KOPT-K1 (cell line): Measurements from ENCODE around the gene SCN2B.

ENCODE experiments used
- H3K27ac ChIP-seq: fragments of 200-600 bp; sonication (generic); 2 replicates; pipeline ENCODE4 v1.5.1; 2016; ENCODE audit warnings: antibody characterized with exemption, mild to moderate bottlenecking, low read depth, low read length; ENCODE audit not compliant: poor library complexity, severe bottlenecking
- H3K36me3 ChIP-seq: fragments of 200-600 bp; sonication (generic); 2 replicates; pipeline ENCODE4 v1.5.1; 2017; ENCODE audit warnings: antibody characterized with exemption, mild to moderate bottlenecking, low read length, moderate library complexity; ENCODE audit not compliant: insufficient read depth
- H3K9me3 ChIP-seq: fragments of 200-600 bp; sonication (generic); 2 replicates; pipeline ENCODE4 v1.5.1; 2017; ENCODE audit warnings: antibody characterized with exemption, low read length, mild to moderate bottlenecking; ENCODE audit not compliant: insufficient read depth, poor library complexity, severe bottlenecking

SCN2B gene, protein sequence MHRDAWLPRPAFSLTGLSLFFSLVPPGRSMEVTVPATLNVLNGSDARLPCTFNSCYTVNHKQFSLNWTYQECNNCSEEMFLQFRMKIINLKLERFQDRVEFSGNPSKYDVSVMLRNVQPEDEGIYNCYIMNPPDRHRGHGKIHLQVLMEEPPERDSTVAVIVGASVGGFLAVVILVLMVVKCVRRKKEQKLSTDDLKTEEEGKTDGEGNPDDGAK

DNA sequence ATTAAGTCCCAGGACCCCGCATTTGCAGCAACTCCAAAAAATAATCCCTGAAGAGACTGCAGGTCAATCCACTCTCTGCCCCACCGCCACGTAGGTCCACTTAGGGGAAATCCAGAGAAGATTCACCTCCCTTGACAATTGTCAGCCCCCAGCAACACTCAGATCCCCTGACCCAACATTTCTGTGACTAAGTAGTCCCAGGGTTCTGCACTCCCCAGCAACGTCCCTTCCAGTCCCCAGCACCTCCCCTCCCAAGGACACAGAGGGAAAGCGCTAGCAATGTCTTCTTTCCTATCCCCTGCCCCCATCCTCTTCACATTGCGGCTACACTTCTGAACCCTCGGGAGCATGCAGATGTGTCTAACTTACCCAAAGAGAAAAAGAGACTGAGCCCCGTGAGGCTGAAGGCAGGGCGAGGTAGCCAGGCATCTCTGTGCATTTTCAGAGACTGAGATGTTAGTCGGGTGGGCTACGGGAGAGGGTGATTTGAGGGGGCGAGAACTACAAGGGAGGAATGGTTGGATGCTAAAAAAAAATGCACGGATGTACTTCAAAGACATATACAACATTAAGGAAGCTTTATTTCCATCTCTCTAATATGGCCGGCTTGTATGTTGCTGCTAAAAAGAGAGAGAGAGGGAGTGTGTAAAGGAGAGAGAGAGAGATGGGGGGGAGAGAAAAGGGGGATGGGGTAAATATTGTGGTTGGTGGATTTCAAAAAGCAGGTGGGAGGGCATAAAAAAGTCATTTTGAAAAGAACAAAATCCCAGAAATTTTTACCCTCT lies at the start of gene SCN2B:
TSS of gene SCN2B (minus strand) at position 647 of the 785 bp plus-strand sequence. CDS start at position 439, 208 bp downstream.
- Histone ChIP-seq H3K9me3 (no peaks in the 10 kb centered on the region), H3K36me3 (no peaks in the 10 kb centered on the region), H3K27ac (no peak within 1 kb of the TSS)

DNA sequence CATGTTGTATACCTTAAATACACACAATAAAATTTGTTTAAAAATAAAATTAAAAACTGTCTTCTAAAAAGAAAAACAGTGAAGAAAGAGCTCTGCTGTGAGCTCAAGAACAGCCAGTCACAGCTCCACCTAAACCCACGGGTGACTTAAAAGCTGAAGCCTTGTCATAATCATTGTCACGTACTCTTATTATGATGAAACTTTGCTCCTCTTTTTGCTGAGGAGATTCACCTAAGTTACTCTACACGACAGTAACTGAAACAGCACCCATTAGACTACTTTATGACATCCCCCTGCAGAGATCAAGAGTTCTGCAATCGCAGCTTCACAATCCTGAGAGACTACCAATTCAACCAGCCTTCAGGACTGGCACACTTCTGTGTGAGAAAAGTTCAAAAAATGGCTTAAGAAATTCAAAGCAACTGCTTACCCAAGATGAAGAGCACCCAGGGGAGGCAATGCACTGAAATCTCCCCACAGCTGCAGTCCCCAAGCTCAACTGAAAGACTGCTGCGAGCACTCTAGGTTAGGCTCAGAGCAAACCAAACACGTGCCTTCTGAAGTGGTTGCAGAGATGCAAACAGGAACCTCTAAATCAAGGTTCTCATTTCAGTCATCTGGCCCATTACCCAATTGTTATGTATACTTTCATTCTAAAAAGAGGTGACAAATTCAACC lies 48.2 kb upstream of the SCN2B start, which contains the start of gene JAML:
TSS of gene JAML (minus strand) at position 501 of the 678 bp plus-strand sequence. CDS start 10,145 bp downstream, outside the sequence.
- no peaks in the 10 kb centered on the region for H3K36me3 ChIP-seq
- H3K9me3 ChIP-seq = no peaks in the 10 kb centered on the region
- H3K27ac ChIP-seq = peak within 1 kb of the TSS; percentile 59

DNA sequence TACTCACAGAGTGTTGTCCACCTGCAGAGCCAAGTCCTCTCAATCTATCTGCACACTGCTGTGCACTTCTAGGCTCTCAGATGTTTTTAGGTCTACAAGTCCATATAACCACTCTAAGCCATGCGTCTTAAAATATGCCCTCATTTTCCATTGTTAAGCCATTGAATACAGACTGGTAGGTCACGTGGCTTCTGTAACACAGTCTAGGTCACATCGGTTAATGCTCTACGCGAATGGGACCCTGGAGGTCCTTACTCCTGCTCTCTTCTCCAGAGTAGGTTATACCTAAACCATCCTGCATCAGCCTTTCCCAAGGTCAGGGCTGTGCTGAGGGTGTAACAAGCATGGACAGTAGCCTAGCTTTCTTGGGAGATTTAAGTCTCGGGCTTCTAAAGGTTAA lies 47.6 kb upstream of the SCN2B start:
- Histone ChIP-seq H3K9me3 (no peaks in the 10 kb centered on the region), H3K27ac (peak overlapping the region; percentile 59), H3K36me3 (no peaks in the 10 kb centered on the region)

DNA sequence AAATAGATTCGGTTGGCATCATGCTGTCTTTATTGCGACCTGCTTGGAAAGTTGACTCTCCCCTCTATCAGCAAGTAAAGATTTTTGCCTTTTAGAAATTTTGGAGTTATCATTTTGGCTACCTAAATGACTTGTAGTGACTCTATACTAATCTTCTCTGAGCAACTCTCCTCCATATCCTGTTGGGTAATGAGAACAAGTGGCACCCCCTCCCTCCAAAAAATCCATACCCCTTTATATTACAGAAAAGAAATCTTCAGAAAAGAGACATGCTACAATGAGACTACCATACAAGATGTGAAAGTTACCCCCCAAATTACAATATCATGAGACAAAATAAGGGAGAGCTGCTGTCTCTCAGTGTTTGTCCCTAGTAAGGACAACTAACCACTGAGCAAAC lies 47.1 kb upstream of the SCN2B start:
- Histone ChIP-seq H3K36me3 (no peaks in the 10 kb centered on the region), H3K9me3 (no peaks in the 10 kb centered on the region), H3K27ac (no peak overlapping the region)

DNA sequence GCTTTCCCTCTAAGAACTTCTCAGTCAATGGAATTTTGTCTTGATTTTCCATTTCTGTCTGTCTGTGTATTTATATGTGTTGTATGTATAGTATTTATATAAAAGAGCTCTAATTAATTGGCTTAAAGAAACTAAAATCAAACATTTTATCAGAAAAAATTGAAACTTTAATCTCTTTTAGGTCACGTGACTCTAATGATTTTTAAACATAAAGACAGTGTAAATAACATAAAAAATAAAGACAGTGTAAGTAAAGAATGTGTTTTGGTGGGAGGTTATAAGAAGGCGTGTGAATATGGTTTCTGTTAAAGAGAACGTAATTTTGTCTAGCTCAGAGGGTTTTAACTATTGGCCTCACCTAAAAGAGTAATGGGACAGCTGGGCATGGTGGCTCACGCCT lies 46.0 kb upstream of the SCN2B start:
- H3K9me3 ChIP-seq = no peaks in the 10 kb centered on the region
- no peak overlapping the region for H3K27ac ChIP-seq
- no peaks in the 10 kb centered on the region for H3K36me3 ChIP-seq

DNA sequence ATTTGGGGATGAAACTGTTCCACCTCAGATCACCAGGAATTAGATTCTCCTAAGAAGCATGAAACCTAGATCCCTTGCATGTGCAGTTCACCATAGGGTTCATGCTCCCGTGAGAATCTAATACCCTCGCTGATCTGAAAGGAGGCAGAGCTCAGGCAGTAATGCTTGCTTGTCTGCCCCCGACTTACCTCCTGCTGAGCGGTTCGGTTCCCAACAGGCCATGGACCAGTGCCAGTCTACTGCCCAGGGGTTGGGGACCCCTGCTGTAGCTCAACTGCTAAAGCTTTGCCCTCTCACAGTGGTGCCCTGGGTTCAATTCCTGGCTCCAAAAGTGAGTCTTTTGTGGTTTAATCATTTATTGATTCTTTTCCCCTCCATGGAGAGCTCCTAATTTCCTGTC lies 45.0 kb upstream of the SCN2B start:
- H3K36me3 ChIP-seq = no peaks in the 10 kb centered on the region

DNA sequence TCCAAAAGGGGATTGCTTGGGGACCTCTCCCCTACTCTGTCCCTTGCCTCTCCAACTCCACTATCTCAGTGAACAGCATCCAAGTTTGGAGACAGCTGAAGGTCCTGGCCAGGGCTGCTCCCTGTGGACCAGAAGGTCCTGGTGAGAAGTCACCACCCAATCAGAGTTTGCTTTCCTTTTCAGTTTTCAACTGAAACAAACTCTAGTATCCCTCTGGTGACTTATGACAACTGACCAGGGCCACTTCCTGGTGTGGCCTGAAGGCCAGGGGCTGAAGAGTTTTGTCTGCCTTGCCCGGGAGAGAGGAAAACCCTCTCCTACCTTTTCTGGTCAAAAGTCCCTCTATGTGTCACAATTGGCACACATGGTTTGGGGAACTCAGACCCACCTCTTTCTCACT lies 43.3 kb upstream of the SCN2B start:
- Histone ChIP-seq H3K27ac (no peak overlapping the region), H3K36me3 (no peaks in the 10 kb centered on the region), H3K9me3 (no peaks in the 10 kb centered on the region)

More for the DNA sequence above, 45.0 kb upstream of the SCN2B start:
- no peaks in the 10 kb centered on the region for H3K9me3 ChIP-seq
- H3K27ac ChIP-seq = no peak overlapping the region

DNA sequence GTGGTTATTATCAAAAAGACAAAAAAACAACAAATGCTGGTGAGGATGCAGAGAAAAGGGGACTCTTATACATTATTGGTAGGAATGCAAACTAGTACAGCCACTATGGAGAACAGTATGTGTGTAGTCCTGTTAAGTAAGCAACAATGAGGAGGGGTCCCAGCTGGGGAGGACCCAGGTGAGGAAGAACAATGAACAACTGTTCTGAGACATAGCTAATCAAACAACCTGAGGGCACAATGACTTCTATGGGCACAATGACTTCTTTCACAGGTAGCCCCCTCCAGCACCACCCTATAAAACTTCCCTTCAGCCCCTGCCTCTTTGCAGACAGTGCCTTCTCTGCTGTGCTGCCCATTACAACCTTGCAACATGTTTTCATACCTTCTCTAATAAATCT lies 42.8 kb upstream of the SCN2B start:
- no peaks in the 10 kb centered on the region for H3K9me3 ChIP-seq
- H3K36me3 ChIP-seq = no peaks in the 10 kb centered on the region
- no peak overlapping the region for H3K27ac ChIP-seq

DNA sequence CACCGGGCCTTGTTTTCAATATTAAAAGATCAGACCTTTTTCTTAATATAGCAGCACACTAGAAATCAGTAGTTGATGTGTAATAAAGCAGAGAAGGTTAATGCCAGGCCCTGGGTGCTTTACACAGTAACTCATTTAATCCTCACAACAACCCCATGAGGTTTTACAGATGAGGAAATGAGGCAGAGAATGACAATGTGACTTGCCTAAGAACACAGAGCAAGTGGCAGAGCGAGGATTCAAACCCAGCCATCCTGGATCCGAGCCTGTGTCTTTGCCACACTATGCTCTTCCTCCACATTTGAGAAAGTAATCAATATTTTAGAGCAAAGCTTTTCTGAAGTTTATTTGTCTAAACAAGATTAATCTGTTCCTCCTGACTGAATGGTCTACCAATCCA lies 41.1 kb upstream of the SCN2B start:
- Histone ChIP-seq H3K36me3 (no peaks in the 10 kb centered on the region), H3K9me3 (no peaks in the 10 kb centered on the region), H3K27ac (no peak overlapping the region)

DNA sequence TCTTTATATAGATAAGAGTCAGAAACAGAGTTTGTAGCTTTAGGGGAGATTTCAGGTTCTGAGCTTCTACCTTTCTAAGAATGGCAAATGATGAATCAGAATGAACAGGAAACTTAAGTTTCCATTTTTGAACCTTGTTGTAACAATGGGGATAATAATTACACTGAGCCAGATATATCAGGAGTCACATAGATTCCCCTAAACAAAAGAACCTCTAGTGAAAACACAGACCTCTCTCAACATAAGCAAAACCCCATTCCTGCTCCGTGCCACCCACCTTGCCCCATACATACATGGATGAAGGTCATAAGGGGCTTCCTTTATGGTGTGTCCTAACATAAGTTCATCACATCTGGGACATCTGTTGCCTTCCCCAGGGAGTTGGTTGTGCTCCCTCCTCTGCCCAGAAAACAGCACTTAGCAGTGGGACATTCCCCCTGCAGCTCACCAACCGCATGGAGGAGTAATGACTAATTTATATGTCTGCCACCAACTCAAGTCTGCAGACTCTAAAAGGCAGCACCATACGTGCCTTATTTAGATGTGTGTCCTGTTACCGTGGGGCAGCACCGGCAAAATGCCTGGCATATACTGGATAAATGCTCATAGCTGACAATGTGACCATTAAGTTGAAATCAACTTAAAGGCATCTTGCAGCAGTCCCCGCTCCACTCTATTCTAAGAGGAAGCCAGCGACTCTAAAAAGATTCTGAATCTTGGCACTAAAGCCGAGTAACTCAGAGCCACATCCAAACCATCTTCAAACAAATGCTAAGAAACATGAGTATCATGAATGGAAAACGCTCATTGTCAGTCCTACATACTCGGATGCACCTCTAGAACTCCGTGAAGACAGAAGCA lies 40.4 kb upstream of the SCN2B start:
- no peaks in the 10 kb centered on the region for H3K36me3 ChIP-seq
- no peaks in the 10 kb centered on the region for H3K9me3 ChIP-seq
- no peak overlapping the region for H3K27ac ChIP-seq

DNA sequence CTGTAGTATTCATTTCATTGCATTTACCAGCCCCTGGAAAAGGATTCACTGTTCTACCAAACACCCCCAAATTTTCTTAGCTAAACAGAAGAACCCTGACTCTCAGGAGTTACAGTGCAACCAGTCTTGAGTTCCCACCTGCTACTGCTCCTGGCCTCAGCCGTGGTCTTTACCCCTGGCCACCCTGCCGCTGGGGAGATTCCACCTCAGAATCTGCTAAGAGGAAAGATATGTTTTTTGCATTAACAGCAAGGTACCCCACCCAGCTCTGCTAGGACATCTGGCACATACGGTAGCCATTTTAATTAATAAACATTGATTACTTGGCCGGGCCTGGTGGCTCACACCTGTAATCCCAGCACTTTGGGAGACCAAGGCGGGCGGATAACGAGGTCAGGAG lies 39.3 kb upstream of the SCN2B start:
- no peak overlapping the region for H3K27ac ChIP-seq
- no peaks in the 10 kb centered on the region for H3K36me3 ChIP-seq
- H3K9me3 ChIP-seq = no peaks in the 10 kb centered on the region

DNA sequence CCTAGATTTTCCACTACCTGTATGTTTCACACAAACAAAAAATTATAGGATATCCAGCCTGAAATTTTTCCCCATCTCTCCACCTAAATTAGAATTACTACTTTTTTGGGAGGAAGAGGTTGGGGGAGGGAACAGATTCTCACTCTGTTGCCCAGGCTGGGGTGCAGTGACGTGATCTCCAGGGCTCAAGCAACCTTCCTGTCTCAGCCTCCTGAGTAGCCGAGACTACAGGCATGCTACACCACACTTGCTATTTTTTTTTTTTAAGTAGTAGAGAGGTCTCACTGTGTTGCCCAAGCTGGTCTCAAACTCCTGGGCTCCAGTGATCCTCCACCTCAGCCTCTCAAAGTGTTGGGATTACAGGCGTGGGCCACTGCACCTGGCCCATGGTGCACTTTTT lies 38.8 kb upstream of the SCN2B start:
- Histone ChIP-seq H3K27ac (no peak overlapping the region), H3K36me3 (no peaks in the 10 kb centered on the region), H3K9me3 (no peaks in the 10 kb centered on the region)

DNA sequence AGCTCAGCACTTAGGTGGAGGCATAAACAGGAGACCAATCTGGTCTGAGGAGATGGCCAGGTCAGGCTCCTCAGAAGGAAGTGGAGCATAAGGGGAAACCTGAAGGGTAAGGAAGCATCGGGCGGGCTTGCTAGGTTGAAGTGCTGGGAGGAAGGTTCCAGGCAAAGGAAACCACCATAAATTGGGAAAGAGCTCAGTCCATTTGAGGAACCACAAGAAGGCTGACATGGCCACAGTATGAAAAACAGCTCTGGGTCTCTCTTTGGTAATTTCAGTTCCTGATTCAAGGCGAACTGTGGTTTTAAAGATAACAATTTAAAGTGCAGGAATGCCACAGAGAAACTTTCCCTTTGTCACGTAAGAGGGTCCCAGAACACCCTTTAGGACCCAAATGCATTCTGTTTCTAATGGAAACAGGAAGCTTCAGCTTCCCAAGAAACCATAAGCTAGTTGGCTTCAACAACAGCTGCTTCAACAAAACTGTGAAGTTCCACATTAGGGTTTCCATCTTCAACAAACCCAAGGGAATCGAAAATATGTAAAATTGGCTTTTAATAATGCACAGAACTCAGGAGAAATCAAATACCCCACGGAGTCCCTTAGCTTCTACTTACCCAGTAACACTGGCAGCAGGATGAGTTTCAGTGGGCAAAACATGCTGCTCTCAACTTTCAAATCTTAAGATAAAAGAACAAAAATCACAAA lies 37.9 kb upstream of the SCN2B start:
- Histone ChIP-seq H3K36me3 (no peaks in the 10 kb centered on the region), H3K9me3 (no peaks in the 10 kb centered on the region), H3K27ac (no peak overlapping the region)

DNA sequence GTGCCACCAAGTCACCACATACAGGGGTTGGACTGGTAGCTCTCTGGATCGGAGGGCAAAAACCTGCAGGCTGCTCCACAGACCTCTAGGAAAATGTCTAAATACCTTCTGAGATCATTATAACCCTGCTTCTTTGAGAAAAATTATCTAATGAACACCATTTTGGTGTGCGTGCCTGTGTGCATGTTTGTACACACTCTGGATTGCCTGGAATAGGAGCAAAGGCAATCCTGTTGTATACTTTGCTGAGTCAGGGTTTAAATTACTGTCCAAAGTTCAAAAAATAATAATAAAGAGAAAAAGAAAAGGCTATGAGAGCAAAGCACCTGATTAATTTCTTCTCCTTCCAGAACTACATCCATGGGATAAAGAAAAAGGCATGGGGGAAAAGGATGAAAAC lies 37.3 kb upstream of the SCN2B start:
- Histone ChIP-seq H3K9me3 (no peaks in the 10 kb centered on the region), H3K27ac (no peak overlapping the region), H3K36me3 (no peaks in the 10 kb centered on the region)
